ENCODE measurements around the gene NKX3-2.

Gene NKX3-2

DNA sequence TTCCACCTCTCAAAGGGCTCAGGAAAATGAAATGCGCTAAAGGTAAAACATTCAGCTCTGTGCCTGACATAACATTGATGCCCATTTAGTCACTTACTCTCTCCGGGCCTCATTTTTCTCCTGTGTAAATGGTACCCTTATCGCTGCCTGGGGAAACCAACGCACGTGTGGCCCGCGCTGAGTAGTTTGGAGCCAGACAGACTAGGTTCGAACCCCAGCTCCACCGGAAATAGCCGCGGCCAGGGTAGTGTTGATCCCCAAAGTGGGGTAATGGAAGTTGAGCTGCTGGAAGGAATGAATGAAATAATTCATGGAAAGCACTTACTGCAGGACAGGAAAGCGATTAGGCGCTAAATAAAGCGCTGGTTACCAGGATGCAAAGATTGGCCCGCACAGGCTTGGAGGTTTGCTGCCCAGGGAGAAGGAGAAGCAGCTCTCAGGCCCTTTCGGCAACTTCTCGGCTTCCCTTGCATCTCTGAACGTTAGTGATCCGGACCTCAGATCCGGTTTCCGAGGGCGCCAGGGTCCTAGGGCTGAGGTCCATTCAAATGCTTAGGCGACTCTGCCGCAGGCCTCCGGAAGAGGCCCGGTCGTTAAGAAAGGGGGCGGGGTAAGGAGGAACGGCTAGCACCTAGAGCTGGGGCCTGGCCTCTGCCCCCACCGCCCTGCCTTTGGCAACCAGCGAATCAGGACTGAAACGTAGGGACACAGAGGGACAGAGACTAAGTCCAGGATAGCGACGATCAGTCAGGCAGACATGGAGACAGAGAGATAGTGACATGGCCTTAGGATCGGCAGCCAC, 13.3 kb downstream of the NKX3-2 start:
- TF ChIP-seq RARB (CRISPR knock-in tag; IDR thresholded peaks at IDR 0.05) (no peak), CSRNP3 (CRISPR knock-in tag; IDR thresholded peaks at IDR 0.05) (no peak), CSDC2 (CRISPR knock-in tag; IDR thresholded peaks at IDR 0.05) (no peak), ZFP30 (CRISPR knock-in tag; IDR thresholded peaks at IDR 0.05) (no peak), TOX (CRISPR knock-in tag; IDR thresholded peaks at IDR 0.05; ENCODE audit: borderline replicate concordance) (no peak), ZNF565 (CRISPR knock-in tag; conservative IDR thresholded peaks at IDR 0.05; ENCODE audit: low read depth) (no peak), ESRRG (CRISPR knock-in tag; IDR thresholded peaks at IDR 0.05) (no peak), ZNF70 (CRISPR knock-in tag; IDR thresholded peaks at IDR 0.05) (no peak), ARNTL (CRISPR knock-in tag; IDR thresholded peaks at IDR 0.05; ENCODE audit: borderline replicate concordance, low read depth) (no peak), ZC3H10 (CRISPR knock-in tag; IDR thresholded peaks at IDR 0.05) (no peak)
- TF ChIP-seq, protein P1, sequence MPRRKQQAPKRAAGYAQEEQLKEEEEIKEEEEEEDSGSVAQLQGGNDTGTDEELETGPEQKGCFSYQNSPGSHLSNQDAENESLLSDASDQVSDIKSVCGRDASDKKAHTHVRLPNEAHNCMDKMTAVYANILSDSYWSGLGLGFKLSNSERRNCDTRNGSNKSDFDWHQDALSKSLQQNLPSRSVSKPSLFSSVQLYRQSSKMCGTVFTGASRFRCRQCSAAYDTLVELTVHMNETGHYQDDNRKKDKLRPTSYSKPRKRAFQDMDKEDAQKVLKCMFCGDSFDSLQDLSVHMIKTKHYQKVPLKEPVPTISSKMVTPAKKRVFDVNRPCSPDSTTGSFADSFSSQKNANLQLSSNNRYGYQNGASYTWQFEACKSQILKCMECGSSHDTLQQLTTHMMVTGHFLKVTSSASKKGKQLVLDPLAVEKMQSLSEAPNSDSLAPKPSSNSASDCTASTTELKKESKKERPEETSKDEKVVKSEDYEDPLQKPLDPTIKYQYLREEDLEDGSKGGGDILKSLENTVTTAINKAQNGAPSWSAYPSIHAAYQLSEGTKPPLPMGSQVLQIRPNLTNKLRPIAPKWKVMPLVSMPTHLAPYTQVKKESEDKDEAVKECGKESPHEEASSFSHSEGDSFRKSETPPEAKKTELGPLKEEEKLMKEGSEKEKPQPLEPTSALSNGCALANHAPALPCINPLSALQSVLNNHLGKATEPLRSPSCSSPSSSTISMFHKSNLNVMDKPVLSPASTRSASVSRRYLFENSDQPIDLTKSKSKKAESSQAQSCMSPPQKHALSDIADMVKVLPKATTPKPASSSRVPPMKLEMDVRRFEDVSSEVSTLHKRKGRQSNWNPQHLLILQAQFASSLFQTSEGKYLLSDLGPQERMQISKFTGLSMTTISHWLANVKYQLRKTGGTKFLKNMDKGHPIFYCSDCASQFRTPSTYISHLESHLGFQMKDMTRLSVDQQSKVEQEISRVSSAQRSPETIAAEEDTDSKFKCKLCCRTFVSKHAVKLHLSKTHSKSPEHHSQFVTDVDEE (CRISPR knock-in tag; IDR thresholded peaks at IDR 0.05), result no peak
- ATAC-seq, result no peak

GRCh38 chr4:13529128-13529919, 15.0 kb downstream of the NKX3-2 start:
- TF ChIP-seq CSRNP3 (CRISPR knock-in tag; IDR thresholded peaks at IDR 0.05) (no peak), ZC3H10 (CRISPR knock-in tag; IDR thresholded peaks at IDR 0.05) (no peak), TCF4 (CRISPR knock-in tag; IDR thresholded peaks at IDR 0.05; ENCODE audit: borderline replicate concordance) (no peak), ZNF565 (CRISPR knock-in tag; conservative IDR thresholded peaks at IDR 0.05; ENCODE audit: low read depth) (no peak), ISL1 (CRISPR knock-in tag; IDR thresholded peaks at IDR 0.05) (no peak), ARNTL (CRISPR knock-in tag; IDR thresholded peaks at IDR 0.05; ENCODE audit: borderline replicate concordance, low read depth) (no peak), GLIS3 (CRISPR knock-in tag; IDR thresholded peaks at IDR 0.05) (no peak), RARB (CRISPR knock-in tag; IDR thresholded peaks at IDR 0.05) (no peak), CSDC2 (CRISPR knock-in tag; IDR thresholded peaks at IDR 0.05) (no peak), ZFP30 (CRISPR knock-in tag; IDR thresholded peaks at IDR 0.05) (no peak), ESRRG (CRISPR knock-in tag; IDR thresholded peaks at IDR 0.05) (no peak), PATZ1 (CRISPR knock-in tag; IDR thresholded peaks at IDR 0.05; ENCODE audit: borderline replicate concordance) (no peak), SNAI2 (CRISPR knock-in tag; IDR thresholded peaks at IDR 0.05) (no peak)
- TF ChIP-seq, protein P2, sequence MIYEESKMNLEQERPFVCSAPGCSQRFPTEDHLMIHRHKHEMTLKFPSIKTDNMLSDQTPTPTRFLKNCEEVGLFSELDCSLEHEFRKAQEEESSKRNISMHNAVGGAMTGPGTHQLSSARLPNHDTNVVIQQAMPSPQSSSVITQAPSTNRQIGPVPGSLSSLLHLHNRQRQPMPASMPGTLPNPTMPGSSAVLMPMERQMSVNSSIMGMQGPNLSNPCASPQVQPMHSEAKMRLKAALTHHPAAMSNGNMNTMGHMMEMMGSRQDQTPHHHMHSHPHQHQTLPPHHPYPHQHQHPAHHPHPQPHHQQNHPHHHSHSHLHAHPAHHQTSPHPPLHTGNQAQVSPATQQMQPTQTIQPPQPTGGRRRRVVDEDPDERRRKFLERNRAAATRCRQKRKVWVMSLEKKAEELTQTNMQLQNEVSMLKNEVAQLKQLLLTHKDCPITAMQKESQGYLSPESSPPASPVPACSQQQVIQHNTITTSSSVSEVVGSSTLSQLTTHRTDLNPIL (CRISPR knock-in tag; IDR thresholded peaks at IDR 0.05; ENCODE audit: low read depth), result no peak
- TF ChIP-seq, protein P1 (CRISPR knock-in tag; IDR thresholded peaks at IDR 0.05), result no peak
- TF ChIP-seq, protein P3, sequence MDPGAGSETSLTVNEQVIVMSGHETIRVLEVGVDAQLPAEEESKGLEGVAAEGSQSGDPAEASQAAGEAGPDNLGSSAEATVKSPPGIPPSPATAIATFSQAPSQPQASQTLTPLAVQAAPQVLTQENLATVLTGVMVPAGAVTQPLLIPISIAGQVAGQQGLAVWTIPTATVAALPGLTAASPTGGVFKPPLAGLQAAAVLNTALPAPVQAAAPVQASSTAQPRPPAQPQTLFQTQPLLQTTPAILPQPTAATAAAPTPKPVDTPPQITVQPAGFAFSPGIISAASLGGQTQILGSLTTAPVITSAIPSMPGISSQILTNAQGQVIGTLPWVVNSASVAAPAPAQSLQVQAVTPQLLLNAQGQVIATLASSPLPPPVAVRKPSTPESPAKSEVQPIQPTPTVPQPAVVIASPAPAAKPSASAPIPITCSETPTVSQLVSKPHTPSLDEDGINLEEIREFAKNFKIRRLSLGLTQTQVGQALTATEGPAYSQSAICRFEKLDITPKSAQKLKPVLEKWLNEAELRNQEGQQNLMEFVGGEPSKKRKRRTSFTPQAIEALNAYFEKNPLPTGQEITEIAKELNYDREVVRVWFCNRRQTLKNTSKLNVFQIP (CRISPR knock-in tag; IDR thresholded peaks at IDR 0.05; ENCODE audit: borderline replicate concordance, low read depth), result no peak
- no peak; the same call in 2 of the 3 replicates for ATAC-seq
